DMS53 (cell line): Measurements from ENCODE around the gene GPN2.
"Not testable (repeated sequence)": the region's sequence is repeated elsewhere in the genome, so short reads cannot be mapped to it uniquely, and the experiment has no call there.

Experiments
- DNase-seq: peaks from one replicate; lab custom pipeline; 2025; lab: John Stamatoyannopoulos, UW

Gene GPN2

GRCh38 chr1:26857473-26858060 is 32.5 kb downstream of the GPN2 start:
- DNase-seq, result no peak

- DNase-seq, result no peak
Measured at GRCh38 chr1:26856604-26857469, 33.2 kb downstream of the GPN2 start.

GRCh38 chr1:26856181-26856580 is 33.9 kb downstream of the GPN2 start:
- no peak for DNase-seq

GRCh38 chr1:26855636-26856035 is 34.4 kb downstream of the GPN2 start:
- no peak for DNase-seq

GRCh38 chr1:26854906-26855305 is 35.2 kb downstream of the GPN2 start:
- no peak for DNase-seq

- DNase-seq, result no peak
Measured at GRCh38 chr1:26853600-26853999, 36.5 kb downstream of the GPN2 start.

- DNase-seq, result peak; percentile 90
Measured at GRCh38 chr1:26853156-26853555, 36.9 kb downstream of the GPN2 start.

GRCh38 chr1:26852701-26853100 is 37.4 kb downstream of the GPN2 start:
- no peak for DNase-seq

- peak; percentile 24 for DNase-seq
Measured at GRCh38 chr1:26851106-26851684, 38.9 kb downstream of the GPN2 start.

- DNase-seq, result peak; percentile 73
Measured at GRCh38 chr1:26848941-26849774, 40.9 kb downstream of the GPN2 start.

- no peak for DNase-seq
Measured at GRCh38 chr1:26848499-26848898, 41.6 kb downstream of the GPN2 start.

- not testable (repeated sequence) for DNase-seq
Measured at GRCh38 chr1:26847826-26848225, 42.3 kb downstream of the GPN2 start.

- no peak for DNase-seq
Measured at GRCh38 chr1:26844424-26845196, 45.5 kb downstream of the GPN2 start.

- DNase-seq, result no peak
Measured at GRCh38 chr1:26839779-26840178, 50.3 kb downstream of the GPN2 start.

GRCh38 chr1:26839339-26839722 is 50.8 kb downstream of the GPN2 start:
- DNase-seq, result no peak

- DNase-seq, result no peak
Measured at GRCh38 chr1:26838474-26839338, 51.4 kb downstream of the GPN2 start.

- not testable (repeated sequence) for DNase-seq
Measured at GRCh38 chr1:26837665-26838064, 52.4 kb downstream of the GPN2 start.

GRCh38 chr1:26833432-26834405 is 56.4 kb downstream of the GPN2 start:
- DNase-seq, result no peak

GRCh38 chr1:26832249-26832960 is 57.7 kb downstream of the GPN2 start:
- no peak for DNase-seq
